Stimulated activated CD4-positive, alpha-beta T cell treated with anti-CD3 and anti-CD28 coated beads, Interleukin-2, amount 100 ng/mL, for 24 hours (primary cell): Measurements from ENCODE around the gene NCR2.

Source experiments
- DNase-seq, 2 donors: peaks; one replicate each; pipeline ENCODE4 v3.0.0-alpha.2; 2020

Gene NCR2

GRCh38 chr6:41331401-41332150, 3.8 kb upstream of the NCR2 start:
- no peak for DNase-seq

DNA sequence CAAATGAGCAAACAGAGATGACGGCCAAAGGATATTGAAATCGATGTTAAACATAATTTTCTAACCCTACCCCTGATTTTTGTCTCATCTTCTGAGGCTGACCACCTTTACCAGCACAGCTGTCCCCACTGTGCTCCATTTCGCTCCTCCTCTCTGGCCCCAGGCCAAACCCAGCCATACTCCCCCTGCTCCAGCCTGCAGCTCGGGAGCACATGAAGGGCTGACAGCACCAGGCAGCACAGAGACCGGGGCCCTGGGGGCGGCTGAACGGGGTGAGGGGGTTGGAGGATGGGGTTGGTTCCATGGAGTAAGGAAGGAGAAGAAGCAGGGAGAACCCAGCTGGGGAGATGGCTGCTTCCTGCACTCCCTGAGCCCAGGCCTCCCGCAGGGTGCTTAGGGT, 3.2 kb upstream of the NCR2 start:
- no peak for DNase-seq

DNA sequence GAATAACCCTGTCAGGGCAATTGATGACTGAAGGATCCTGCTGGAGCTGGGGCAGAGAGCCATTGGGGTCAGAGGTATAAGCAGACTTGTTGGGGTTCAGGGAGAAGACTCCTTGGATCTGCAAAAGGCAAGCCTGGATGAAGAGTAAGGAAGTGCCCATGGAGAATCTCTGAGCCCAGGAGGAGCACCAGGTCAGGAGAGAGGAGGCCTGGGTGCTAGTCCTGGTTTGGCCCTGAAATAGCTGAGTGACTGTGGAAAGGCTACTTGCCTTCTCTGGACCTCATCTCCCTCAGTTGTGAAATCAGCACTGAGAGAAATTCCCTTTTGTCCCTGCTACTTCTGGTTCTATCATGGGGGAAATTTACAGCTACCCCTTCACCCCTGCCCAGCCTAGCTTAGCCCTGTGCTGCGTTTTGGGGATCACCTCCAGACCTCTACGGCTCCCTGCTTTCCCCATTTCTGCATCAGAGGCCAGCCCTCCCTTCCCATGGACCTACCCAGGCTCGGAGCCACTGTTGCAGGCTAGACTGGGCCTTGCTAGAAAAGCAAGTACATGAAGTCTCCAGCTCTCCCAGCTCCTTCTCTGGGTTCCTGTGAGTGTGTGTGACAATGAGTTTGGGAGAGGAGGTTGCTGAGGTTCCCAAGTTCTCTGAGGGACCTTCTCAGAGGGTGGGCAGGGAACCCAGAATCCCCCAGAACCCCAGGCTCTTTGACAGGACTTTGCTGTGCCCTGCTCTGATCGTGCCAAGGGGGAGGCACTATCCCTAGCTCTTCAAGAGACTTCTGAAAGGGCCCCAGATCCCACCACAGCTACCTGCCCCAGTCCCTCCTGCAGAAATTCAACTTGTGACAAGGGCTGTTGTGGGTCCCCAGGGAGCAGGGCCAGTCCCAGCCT, 2.3 kb upstream of the NCR2 start:
- DNase-seq = no peak

DNA sequence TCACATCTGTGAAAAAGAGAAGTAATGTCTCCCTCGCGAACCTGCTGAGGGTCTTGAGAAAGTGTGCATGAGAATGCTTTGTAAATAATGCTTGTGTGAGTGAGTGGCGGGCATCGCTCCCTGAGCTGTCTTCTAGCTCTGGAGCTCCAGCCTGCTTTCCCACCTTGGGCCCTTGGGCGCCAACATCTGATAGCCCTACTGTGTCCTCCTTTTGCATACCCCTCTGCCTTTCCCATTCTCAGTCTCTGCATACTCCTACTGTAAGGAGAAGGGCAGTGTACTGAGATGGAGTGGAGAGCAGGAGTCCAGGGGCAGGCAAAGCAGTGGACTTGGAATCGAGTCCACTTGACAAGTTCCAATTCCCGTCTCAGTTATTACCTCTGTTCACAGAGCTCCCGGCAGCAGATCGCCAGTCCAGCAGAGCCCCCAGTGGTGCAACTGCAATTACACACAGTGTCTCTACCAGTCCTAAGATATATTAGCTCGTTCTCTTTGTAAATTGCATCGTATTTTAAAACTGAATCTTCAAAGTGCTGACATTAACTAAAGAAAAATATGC, 847 bp upstream of the NCR2 start:
- DNase-seq = no peak

DNA sequence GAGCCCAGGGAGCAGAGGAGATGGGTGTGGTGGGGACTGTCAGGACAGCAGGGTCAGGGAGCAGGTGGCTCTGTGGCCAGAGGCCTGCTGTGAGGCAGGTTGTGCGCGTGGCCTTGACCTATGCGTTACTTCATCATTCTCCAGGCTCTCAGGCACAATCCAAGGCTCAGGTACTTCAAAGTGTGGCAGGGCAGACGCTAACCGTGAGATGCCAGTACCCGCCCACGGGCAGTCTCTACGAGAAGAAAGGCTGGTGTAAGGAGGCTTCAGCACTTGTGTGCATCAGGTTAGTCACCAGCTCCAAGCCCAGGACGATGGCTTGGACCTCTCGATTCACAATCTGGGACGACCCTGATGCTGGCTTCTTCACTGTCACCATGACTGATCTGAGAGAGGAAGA, 535 bp downstream of the NCR2 start:
- no peak for DNase-seq

GRCh38 chr6:41336824-41337223, 1.4 kb downstream of the NCR2 start:
- DNase-seq = no peak

DNA sequence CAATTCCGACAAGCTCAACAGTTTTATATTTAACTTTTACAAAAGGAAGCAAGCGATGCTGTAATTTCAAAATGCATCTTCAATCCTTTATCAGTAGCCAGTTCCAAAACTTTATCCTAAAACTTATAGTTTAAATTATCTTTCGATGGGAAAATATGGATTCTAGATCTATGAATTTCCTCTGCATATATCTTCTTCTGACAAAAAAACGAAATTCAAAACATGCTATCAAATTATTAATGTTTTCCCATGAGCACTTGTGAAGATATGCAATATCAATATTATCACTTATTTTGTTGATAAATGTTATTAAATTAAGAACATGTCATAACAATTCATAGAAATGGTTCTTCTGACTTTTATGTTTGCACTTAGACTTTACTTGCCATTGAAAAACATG, 2.3 kb downstream of the NCR2 start:
- DNase-seq = no peak

DNA sequence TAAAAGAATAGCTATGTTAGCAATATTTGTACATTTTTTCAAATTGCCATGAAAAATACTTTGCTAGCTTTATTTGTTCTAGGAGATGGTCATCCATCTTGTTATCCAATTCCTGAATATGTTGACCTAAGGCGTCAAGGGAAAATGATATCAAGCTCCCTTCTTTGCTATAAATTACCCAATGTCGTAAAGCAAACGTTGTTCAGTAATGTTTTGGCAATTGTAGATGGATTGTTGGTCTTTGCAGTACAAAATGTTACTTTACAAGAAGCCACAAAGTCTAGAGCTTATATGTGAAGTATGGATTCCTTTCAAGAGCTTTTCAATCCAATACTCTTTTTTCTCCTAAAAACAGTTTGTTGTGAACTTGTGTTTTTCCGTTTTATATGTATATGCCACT, 3.3 kb downstream of the NCR2 start:
- no peak for DNase-seq

- DNase-seq = no peak
Measured at GRCh38 chr6:41341580-41341979, 6.2 kb downstream of the NCR2 start.

- DNase-seq = no peak
Measured at GRCh38 chr6:41342241-41342640, 6.8 kb downstream of the NCR2 start.

- DNase-seq = no peak
Measured at GRCh38 chr6:41343641-41344187, 8.3 kb downstream of the NCR2 start.

DNA sequence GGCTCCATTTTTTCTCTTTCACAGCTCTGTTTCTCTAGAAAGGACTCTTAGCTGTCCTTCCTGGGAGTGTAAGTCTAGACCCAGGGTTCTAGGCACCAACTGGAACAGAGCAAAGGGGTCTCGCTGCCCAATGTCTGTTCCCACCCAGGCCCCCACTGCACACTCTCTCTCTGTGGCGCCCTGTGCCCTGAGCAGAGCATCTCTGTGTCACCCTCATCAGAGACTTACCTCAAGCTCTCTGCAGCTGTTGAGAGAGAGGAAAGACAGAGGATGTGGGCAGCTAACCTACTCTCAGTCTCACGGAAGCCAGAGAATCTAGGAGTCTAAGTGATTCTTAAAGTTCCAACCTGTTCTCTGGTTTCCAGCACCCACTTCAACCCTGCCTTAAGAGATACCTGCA, 9.5 kb downstream of the NCR2 start:
- no peak for DNase-seq

DNA sequence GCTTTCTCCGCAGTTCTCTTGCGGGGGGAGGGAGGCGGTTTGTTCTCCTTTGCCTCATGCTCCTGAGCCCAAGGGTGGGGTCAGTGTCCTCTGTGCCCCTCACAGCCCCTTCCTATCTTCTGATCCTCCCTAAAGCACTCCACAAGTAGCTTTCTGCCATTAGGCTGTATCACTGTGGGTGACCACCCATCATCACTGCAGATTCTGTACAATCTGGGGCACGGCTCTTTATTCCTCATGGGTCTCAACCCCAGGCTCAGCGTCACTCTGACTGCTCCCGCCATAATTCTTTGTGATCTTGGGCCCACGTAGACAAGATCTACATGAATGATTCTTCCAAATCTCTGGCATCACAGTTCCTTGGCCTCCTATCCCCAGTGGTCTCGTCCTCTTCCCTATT, 10.5 kb downstream of the NCR2 start:
- no peak for DNase-seq

- DNase-seq = no peak
Measured at GRCh38 chr6:41346441-41346840, 11.0 kb downstream of the NCR2 start.

GRCh38 chr6:41347378-41348050, 12.1 kb downstream of the NCR2 start:
- no peak for DNase-seq

DNA sequence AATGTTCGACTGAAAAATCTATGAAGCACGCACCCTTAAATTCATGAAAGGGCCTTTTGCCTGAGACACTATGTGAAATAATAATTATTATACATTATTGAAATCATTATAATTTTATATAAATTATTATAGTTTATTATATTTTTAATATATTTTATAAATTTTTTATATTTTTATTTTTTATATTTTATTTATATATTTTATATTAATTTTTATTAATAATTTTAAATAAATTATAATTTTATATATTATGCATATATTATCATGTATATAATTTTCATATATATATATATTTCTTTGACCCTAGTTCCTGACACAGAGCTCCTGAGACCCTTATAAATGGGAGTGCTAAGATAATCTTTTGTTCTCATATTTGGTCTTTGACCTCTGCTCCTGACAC, 13.5 kb downstream of the NCR2 start:
- DNase-seq = no peak

DNA sequence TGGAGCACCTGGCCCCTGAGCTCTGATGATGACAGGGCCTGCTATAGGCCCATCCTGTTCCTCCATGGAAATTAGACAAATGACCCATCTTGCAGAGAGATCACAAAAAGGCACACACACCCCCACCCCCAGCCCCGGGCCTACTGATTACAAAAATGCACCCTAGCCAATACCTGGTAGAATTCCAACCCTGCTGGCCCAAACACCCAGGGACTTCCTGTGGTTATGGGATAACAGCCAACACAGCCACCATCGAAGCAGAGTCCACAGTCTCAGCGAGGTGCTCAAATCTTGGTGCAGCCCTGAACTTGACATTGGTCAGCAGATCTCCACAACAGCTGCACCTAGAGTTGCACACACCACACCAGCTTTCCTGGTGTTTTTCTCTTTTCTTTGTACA, 17.0 kb downstream of the NCR2 start:
- DNase-seq = no peak

- DNase-seq = no peak
Measured at GRCh38 chr6:41352907-41353306, 17.5 kb downstream of the NCR2 start.

GRCh38 chr6:41353333-41353732, 17.9 kb downstream of the NCR2 start:
- no peak for DNase-seq

DNA sequence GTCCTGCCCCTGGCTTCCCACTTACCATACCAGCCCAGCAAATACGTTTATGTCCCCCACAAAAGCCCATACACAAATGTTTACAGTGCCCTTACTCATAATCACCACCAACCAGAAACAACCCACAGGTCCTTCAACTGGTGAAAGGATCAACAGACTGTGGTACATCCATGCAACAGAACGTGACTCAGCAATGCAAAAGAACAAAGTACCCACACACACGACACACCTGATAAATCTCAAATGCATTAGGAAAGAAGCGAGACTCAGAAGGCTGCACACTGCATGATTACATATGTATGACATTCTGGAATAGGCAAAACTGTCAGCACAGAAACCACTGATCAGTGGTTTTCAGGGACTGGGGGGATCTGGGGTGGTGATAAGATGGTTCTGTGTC, 20.5 kb downstream of the NCR2 start:
- no peak for DNase-seq

GRCh38 chr6:41356825-41357224, 21.4 kb downstream of the NCR2 start:
- DNase-seq = no peak

DNA sequence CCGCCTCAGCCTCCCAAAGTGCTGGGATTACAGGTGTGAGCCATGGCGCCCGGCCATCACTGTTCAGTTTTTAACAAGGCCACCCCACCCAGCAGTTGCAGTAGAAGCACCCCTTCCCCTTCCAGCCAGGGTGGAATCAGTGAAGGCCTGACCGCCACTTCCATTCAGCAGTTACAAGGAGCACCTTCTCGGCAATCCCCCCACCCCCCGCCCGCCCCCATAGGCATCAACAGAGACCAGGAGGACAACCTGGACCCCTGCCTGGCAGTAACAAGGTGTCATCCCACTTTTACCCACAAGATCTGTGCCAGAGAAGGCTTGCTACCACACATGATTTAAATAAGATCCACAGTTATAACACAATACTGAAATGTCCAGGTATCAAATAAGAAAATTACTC, 23.1 kb downstream of the NCR2 start:
- DNase-seq = no peak

DNA sequence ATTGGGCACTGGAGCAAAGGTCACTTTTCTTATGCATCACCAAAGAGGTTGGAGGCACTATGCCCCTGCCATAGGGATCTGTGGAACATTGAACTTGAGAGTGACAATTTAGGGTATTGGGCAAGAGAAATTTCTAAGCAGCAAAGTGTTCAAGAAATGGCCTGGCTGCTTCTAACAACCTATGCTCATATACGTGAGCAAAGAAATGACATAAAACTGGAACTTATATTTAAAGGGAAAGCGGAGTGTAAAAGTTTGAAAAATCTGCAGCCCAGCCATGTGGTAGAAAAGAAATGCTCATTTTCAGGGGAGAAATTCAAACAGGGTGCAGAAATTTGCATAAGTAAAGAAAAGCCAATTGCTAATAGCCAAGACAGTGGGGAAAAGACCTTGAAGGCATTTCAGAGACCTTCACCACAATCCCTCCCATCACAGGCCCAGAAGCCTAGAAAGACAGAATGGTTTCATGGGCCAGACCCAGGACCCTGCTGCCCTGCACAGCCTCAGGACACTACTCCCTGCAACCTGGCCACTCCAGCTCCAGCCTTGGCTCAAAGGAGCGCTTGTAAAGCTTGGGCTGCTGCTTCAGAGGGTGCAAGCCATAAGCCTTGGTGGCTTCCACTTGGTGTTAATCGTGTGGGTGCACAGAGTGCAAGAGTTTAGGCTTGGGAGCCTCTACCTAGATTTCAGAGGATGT, 24.4 kb downstream of the NCR2 start:
- DNase-seq = no peak
